Type B pancreatic cell (in vitro differentiated cells): ENCODE results near the gene NTSR2. TPM values are rescaled to one million over a fixed set of nuclear protein-coding genes. Genes with fewer than 3 reads are reported as not detected.

Experiments
- DNase-seq: peaks from one replicate; pipeline ENCODE4 v3.0.0; 2021; ENCODE audit warnings: mixed read lengths; ENCODE audit not compliant: unreplicated experiment; ENCODE audit errors: extremely low spot score
- H3K27ac Mint-ChIP-seq: 2 replicates; pipeline ENCODE4 v1.8.0; 2021; ENCODE audit warnings: mild to moderate bottlenecking, mixed read lengths
- H3K27me3 Mint-ChIP-seq: 2 replicates; pipeline ENCODE4 v1.8.0; 2021; ENCODE audit warnings: mixed read lengths
- H3K36me3 Mint-ChIP-seq: 2 replicates; pipeline ENCODE4 v1.8.0; 2021; ENCODE audit warnings: mixed read lengths
- H3K4me1 Mint-ChIP-seq: one replicate; pipeline ENCODE4 v1.8.0; 2021; ENCODE audit warnings: mixed read lengths; ENCODE audit not compliant: unreplicated experiment
- H3K4me3 Mint-ChIP-seq: 2 replicates; pipeline ENCODE4 v1.8.0; 2021; ENCODE audit warnings: mild to moderate bottlenecking, mixed read lengths
- H3K9me3 Mint-ChIP-seq: 2 replicates; pipeline ENCODE4 v1.8.0; 2021; ENCODE audit warnings: mixed read lengths
- CTCF ChIP-seq: fragments of 200-600 bp; sonication (generic); conservative IDR thresholded peaks from 2 replicates; pipeline ENCODE4 v1.5.0; 2021; ENCODE audit warnings: antibody characterized with exemption, mild to moderate bottlenecking
- total RNA-seq: library from RNA; stranded (reverse); gene quantifications from 2 replicates; pipeline ENCODE4 v1.2.1, GENCODE V29; 2021; ENCODE audit warnings: low replicate concordance

Gene NTSR2
- total RNA-seq, 1 donor from 2014 or later = not detected

- Mint-ChIP-seq H3K4me1 (peaks cover 17% of the 10 kb centered on the region), H3K27me3 (peaks cover 44% of the 10 kb centered on the region), H3K9me3 (no peaks in the 10 kb centered on the region), H3K4me3 (no peak overlapping the region), H3K27ac (no peak overlapping the region), H3K36me3 (no peaks in the 10 kb centered on the region)
- DNase-seq = no peak
- no peak for TF ChIP-seq CTCF
Observed at GRCh38 chr2:11715987-11716652, 46.1 kb upstream of the NTSR2 start.

- TF ChIP-seq CTCF = no peak
- Mint-ChIP-seq H3K4me3 (no peak overlapping the region), H3K4me1 (peaks cover 12% of the 10 kb centered on the region), H3K27ac (no peak overlapping the region), H3K27me3 (peaks cover 35% of the 10 kb centered on the region), H3K9me3 (no peaks in the 10 kb centered on the region), H3K36me3 (no peaks in the 10 kb centered on the region)
- no peak for DNase-seq
Observed at GRCh38 chr2:11713815-11714214, 43.8 kb upstream of the NTSR2 start.

- TF ChIP-seq CTCF = no peak
- Mint-ChIP-seq H3K36me3 (no peaks in the 10 kb centered on the region), H3K27me3 (peaks cover 29% of the 10 kb centered on the region), H3K4me3 (no peak overlapping the region), H3K4me1 (peaks cover 12% of the 10 kb centered on the region), H3K27ac (no peak overlapping the region), H3K9me3 (no peaks in the 10 kb centered on the region)
- no peak for DNase-seq
Observed at GRCh38 chr2:11712866-11713265, 42.9 kb upstream of the NTSR2 start.

GRCh38 chr2:11711751-11712150, 41.8 kb upstream of the NTSR2 start:
- Mint-ChIP-seq H3K9me3 (no peaks in the 10 kb centered on the region), H3K27ac (no peak overlapping the region), H3K36me3 (no peaks in the 10 kb centered on the region), H3K27me3 (peaks cover 26% of the 10 kb centered on the region), H3K4me3 (no peak overlapping the region), H3K4me1 (peaks cover 12% of the 10 kb centered on the region)
- DNase-seq = no peak
- no peak for TF ChIP-seq CTCF

GRCh38 chr2:11711354-11711716, 41.3 kb upstream of the NTSR2 start:
- H3K36me3 Mint-ChIP-seq = no peaks in the 10 kb centered on the region
- TF ChIP-seq CTCF = no peak
- no peak overlapping the region for H3K27ac Mint-ChIP-seq
- no peak for DNase-seq
- H3K4me3 Mint-ChIP-seq = no peak overlapping the region
- peaks cover under 1% of the 10 kb centered on the region for H3K9me3 Mint-ChIP-seq
- peaks cover 24% of the 10 kb centered on the region for H3K27me3 Mint-ChIP-seq
- peaks cover 12% of the 10 kb centered on the region for H3K4me1 Mint-ChIP-seq
